ENCODE data around the gene ZNF225.

The ZNF225 gene

DNA sequence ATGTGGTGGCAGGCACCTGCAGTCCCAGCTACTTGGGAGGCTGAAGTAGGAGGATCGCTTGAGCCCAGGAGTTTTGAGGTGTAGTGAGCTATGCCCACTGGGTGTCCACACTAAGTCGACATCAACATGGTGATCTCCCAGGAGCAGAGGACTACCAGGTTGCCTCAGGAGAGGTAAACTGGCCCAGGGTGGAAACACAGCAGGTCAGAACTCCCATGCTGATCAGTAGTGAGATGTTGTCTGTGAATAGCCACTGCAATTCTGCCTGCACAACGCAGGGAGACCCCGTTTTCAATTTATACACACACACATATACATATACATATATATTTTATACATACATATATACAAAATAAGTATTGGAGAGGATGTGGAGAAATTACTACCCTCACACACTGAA is 21.1 kb upstream of the ZNF225 start:
- no peak for DNase-seq (ENCODE audit: extremely low spot score)
- CTCF ChIA-PET = no interaction called here
- POLR2A ChIA-PET = interaction anchor here (1.1 kb wide), 1 partner anchor 72 kb away, joined by 4 read pairs; the partner anchor contains the start of gene ZNF226
- no peak for TF ChIP-seq L3MBTL2 (conservative IDR thresholded peaks at IDR 0.05)
- no peak for TF ChIP-seq TARDBP (IDR thresholded peaks at IDR 0.05)
- no peak for TF ChIP-seq NFRKB (IDR thresholded peaks at IDR 0.05)
- TF ChIP-seq LEF1 (IDR thresholded peaks at IDR 0.05; ENCODE audit: borderline replicate concordance) = no peak
- no peak for TF ChIP-seq PKNOX1 (IDR thresholded peaks at IDR 0.05)
- no peak for TF ChIP-seq ARNT (IDR thresholded peaks at IDR 0.05)
- no peak for TF ChIP-seq ZNF384 (IDR thresholded peaks at IDR 0.05)
- no peak for TF ChIP-seq FOXA1 (IDR thresholded peaks at IDR 0.05)

- no peak for TF ChIP-seq L3MBTL2 (conservative IDR thresholded peaks at IDR 0.05)
- no peak for TF ChIP-seq LEF1 (IDR thresholded peaks at IDR 0.05; ENCODE audit: borderline replicate concordance)
- TF ChIP-seq ELF4 (IDR thresholded peaks at IDR 0.05) = 0 out of 2 replicates have a peak, but pooled peaks have one; percentile 26
- no peak for TF ChIP-seq PKNOX1 (IDR thresholded peaks at IDR 0.05)
- TF ChIP-seq SUZ12 (IDR thresholded peaks at IDR 0.05) = peak; percentile 38; the same call in 1 of the 2 replicates
- DNase-seq (ENCODE audit: extremely low spot score) = peak; percentile 86
- ChIA-PET CTCF (no interaction called here), POLR2A (interaction anchor here (0.5 to 2.2 kb wide), 9 partner anchors 8 to 406 kb away, joined by 3 to 8 read pairs (median 3); partner anchors contain the start of genes ZNF180, ZNF223, ZNF226 and ZNF230)
These were observed 19.1 kb upstream of the ZNF225 start, which contains the start of gene ZNF224 for GRCh38 chr19:44093931-44094765. ZNF224 (plus strand) TSS chr19:44094361; CDS start chr19:44097874, 3,513 bp downstream.

GRCh38 chr19:44107751-44108150 is 5.4 kb upstream of the ZNF225 start:
- no peak for DNase-seq (ENCODE audit: extremely low spot score)
- CTCF ChIA-PET = no interaction called here
- POLR2A ChIA-PET = no interaction called here
- TF ChIP-seq HDGF (IDR thresholded peaks at IDR 0.05; ENCODE audit: borderline replicate concordance) (no peak), NFRKB (IDR thresholded peaks at IDR 0.05) (no peak), PKNOX1 (IDR thresholded peaks at IDR 0.05) (no peak), SP1 (IDR thresholded peaks at IDR 0.05) (no peak), FOXA1 (IDR thresholded peaks at IDR 0.05) (no peak), SUZ12 (IDR thresholded peaks at IDR 0.05) (no peak), FOXK2 (IDR thresholded peaks at IDR 0.05) (no peak), ELF4 (IDR thresholded peaks at IDR 0.05) (no peak), FOXM1 (IDR thresholded peaks at IDR 0.05; ENCODE audit: borderline replicate concordance) (no peak), LEF1 (IDR thresholded peaks at IDR 0.05; ENCODE audit: borderline replicate concordance) (no peak), ARNT (IDR thresholded peaks at IDR 0.05) (no peak), TARDBP (IDR thresholded peaks at IDR 0.05) (no peak), CTBP1 (IDR thresholded peaks at IDR 0.05; ENCODE audit: borderline replicate concordance) (no peak), BHLHE40 (IDR thresholded peaks at IDR 0.05; ENCODE audit: borderline replicate concordance) (no peak), L3MBTL2 (conservative IDR thresholded peaks at IDR 0.05) (no peak)

- ChIA-PET CTCF (no interaction called here), POLR2A (no interaction called here)
- TF ChIP-seq SUZ12 (IDR thresholded peaks at IDR 0.05) = no peak
- TF ChIP-seq SP1 (IDR thresholded peaks at IDR 0.05) = no peak
- no peak for TF ChIP-seq BHLHE40 (IDR thresholded peaks at IDR 0.05; ENCODE audit: borderline replicate concordance)
- TF ChIP-seq NFRKB (IDR thresholded peaks at IDR 0.05) = no peak
- TF ChIP-seq FOXK2 (IDR thresholded peaks at IDR 0.05) = no peak
- TF ChIP-seq ZNF384 (IDR thresholded peaks at IDR 0.05) = no peak
- TF ChIP-seq HDGF (IDR thresholded peaks at IDR 0.05; ENCODE audit: borderline replicate concordance) = no peak
- no peak for TF ChIP-seq ARNT (IDR thresholded peaks at IDR 0.05)
- TF ChIP-seq FOXM1 (IDR thresholded peaks at IDR 0.05; ENCODE audit: borderline replicate concordance) = no peak
- TF ChIP-seq LEF1 (IDR thresholded peaks at IDR 0.05; ENCODE audit: borderline replicate concordance) = no peak
- no peak for TF ChIP-seq PKNOX1 (IDR thresholded peaks at IDR 0.05)
- no peak for TF ChIP-seq TARDBP (IDR thresholded peaks at IDR 0.05)
- no peak for TF ChIP-seq CTBP1 (IDR thresholded peaks at IDR 0.05; ENCODE audit: borderline replicate concordance)
- no peak for DNase-seq (ENCODE audit: extremely low spot score)
These were observed 3.7 kb upstream of the ZNF225 start for GRCh38 chr19:44109458-44109857.

- DNase-seq (ENCODE audit: extremely low spot score) = no peak
- POLR2A ChIA-PET = interaction anchor here (0.8 kb wide), 1 partner anchor 18 kb away, joined by 3 read pairs; the partner anchor contains the start of gene ZNF224
- TF ChIP-seq SP1 (IDR thresholded peaks at IDR 0.05) = no peak
- no peak for TF ChIP-seq CTBP1 (IDR thresholded peaks at IDR 0.05; ENCODE audit: borderline replicate concordance)
- no peak for TF ChIP-seq FOXK2 (IDR thresholded peaks at IDR 0.05)
- TF ChIP-seq PKNOX1 (IDR thresholded peaks at IDR 0.05) = no peak
- TF ChIP-seq BHLHE40 (IDR thresholded peaks at IDR 0.05; ENCODE audit: borderline replicate concordance) = no peak
- TF ChIP-seq SUZ12 (IDR thresholded peaks at IDR 0.05) = no peak
- no peak for TF ChIP-seq HDGF (IDR thresholded peaks at IDR 0.05; ENCODE audit: borderline replicate concordance)
- no peak for TF ChIP-seq TARDBP (IDR thresholded peaks at IDR 0.05)
- TF ChIP-seq ARNT (IDR thresholded peaks at IDR 0.05) = no peak
- CTCF ChIA-PET = no interaction called here
These were observed 1.2 kb upstream of the ZNF225 start for GRCh38 chr19:44111910-44112463.
